HS-5 (cell line): Measurements from ENCODE around the gene LOX.

ENCODE experiments used
- DNase-seq: peaks from one replicate; pipeline ENCODE4 v3.0.0-alpha.2; 2012; ENCODE audit warnings: low read depth

LOX gene, protein sequence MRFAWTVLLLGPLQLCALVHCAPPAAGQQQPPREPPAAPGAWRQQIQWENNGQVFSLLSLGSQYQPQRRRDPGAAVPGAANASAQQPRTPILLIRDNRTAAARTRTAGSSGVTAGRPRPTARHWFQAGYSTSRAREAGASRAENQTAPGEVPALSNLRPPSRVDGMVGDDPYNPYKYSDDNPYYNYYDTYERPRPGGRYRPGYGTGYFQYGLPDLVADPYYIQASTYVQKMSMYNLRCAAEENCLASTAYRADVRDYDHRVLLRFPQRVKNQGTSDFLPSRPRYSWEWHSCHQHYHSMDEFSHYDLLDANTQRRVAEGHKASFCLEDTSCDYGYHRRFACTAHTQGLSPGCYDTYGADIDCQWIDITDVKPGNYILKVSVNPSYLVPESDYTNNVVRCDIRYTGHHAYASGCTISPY

DNA sequence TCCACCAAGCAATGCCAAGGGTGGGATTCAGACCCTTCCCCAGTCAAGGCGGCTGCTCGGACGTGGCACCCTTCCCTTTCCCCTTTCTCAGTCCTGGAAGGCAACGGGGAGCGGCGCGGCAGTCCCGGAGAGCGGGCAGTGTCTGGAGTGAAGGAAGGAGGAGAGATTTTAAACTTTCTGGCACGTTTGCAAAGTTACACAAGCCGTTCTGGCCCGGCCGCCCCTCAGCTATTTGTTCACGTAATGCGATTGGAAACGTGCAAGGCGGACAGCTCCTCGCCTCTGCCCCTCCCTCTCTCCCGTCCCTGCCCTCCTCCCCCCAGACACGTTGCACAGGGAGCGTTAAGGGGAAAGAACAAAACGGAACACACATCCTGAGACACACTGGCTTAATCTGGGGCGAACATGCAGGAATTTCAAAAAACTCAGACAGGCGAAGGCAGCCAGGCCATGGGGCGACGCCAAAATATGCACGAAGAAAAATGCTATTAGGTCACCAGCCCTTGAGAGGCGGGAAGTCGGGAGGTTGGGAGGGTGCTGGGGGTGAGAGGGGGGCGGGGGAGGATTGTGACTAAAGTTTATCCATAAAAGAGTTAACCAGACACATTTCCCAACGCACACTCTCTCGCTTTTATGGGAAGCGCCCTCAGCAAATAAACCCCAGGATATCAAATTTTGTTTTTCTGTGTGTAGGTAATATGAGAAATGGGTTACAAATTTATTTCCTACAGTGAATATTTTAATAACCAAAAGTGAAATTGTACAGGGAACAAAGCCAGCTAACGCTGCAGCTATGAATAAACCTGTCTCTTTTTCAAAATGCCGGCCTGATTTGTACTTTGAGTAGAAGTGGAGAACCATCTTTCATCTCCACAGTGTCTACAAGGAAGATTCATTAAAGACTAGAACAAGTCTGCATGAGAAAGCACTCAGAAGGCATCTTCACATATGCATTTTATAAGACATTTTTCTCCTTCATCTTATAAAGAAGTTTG is at the start of gene LOX:
TSS of gene LOX (minus strand) at position 144 of the 995 bp plus-strand sequence. CDS start 274 bp downstream, outside the sequence.
- DNase-seq, result peak; percentile 94

DNA sequence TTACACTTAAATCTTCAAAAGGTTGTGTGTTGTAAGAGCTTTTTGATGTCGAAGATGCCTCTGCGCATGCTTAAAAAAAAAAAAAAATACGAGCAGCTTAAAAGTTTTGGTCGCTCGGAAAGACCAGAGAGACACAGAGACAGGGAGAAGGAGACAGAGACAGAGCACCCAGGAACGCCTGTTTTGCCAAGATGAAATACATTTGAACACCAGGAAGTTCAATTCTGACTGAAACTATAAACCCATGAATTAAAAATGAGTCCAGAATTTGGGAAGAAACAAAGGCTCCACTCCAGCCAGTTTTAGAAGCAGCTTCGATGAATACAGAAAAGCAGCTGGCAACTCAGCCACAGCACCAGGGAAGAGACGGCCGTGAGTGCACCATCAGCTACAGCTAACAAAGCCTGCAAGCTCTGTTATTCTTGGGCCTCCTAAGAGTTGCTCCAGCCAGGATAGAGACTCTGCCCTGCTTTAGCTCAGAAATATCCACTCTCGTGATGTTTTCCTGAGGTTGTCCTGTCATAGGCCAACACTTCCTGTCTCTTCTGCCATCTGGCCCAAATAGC is 48.8 kb upstream of the LOX start:
- no peak for DNase-seq

DNA sequence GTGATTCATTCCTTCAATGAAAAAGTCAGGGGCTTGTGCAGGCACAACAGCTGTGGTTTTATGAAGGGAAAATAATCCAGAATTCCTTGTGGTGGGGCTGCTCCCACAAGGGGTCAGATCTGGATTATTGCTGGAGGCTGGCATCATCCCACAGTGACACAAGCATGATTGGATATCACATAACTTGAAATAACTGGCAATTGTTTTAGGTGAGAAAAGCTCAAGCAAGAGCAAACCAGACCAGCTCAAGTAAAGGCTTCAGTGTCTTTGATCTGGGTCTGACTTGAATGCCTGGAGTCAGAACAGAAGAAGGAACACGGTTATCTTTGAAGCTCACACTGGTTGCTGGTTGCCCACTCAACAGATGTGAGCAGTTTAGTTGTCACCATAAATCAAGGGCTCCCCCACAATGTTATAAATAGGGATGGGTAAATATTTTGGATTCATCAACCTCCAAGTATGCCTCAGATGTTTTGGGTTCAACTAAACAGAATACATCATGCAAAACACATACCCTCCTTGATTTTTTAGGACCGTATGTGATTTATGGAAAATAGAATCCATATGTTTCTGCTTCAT is 48.2 kb upstream of the LOX start:
- DNase-seq, result no peak

DNA sequence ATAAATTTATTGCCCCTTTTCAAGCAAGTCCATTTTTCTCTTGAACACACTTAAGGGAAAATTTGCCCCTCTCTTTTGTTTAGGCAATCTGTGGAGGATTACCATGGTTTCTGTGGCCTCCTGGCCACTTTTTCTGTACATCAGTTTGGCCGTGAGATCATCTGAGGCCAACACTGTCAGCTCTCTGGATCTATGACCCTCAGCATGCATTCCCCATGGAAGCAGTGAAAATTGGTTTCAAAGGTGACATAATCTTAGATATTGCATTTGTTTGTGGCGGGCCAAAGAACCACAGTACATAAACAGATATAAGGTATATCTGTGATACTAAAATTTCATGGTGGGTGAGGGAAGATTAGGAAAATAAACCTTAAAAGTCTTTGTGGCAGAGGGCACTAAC is 46.7 kb upstream of the LOX start:
- no peak for DNase-seq

GRCh38 chr5:122121479-122122465 is 43.7 kb upstream of the LOX start:
- no peak for DNase-seq

DNA sequence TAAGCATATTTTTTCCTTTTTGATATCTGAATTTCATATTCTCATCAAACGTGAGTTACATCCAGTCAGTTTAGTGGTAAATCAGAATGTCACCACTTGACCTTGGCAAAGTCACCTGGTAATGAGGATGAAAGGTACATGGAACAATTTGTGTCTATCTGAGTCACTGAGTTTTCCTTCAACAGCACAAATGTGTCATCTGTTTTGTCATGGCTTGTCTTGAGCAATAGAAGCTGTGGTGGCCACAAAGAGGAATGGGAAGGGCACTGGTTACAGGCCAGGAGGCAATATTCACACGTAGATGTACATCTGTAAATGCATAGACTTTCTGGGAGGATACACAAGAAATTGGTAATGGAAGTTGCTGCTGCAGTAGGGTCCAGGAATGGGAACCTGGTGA is 42.9 kb upstream of the LOX start:
- DNase-seq, result no peak

DNA sequence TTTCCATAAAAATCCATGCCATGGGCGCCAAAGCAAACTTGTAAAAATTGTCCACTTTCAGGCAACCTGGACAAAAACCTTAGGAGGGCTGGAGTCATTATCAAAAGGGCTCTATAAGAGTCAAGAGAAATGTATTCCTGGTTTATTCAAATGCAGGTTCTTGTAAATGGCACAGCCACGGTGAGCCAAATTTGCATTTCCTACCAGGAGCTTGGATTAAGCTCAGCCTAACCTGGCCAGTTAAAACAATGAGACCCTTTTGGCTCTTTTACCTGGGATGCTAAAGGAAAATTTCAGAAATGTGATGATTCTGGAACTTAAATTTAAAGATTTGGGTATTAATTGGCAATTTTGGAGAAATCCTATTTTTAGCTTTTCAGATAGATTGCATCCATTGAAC is 42.4 kb upstream of the LOX start:
- DNase-seq, result no peak

DNA sequence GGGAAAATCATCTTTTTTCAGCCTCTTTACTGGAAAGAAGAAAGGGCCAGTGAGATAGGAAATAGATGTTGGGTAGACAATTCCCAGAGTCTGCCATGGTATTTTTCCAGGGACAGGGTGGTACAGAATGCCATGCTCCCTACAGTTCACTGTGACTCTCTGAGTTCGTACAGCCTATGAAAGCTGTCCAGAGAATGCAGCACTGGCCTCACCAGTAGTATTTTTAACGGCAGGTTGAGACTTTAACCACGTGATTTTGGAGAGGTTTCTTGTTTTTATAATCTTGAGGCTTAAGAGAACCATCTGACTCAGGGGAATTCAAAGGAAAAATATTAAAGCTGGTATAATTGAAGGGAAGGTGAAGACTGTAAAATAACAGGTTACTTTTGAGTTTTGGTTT is 41.1 kb upstream of the LOX start:
- DNase-seq, result no peak

DNA sequence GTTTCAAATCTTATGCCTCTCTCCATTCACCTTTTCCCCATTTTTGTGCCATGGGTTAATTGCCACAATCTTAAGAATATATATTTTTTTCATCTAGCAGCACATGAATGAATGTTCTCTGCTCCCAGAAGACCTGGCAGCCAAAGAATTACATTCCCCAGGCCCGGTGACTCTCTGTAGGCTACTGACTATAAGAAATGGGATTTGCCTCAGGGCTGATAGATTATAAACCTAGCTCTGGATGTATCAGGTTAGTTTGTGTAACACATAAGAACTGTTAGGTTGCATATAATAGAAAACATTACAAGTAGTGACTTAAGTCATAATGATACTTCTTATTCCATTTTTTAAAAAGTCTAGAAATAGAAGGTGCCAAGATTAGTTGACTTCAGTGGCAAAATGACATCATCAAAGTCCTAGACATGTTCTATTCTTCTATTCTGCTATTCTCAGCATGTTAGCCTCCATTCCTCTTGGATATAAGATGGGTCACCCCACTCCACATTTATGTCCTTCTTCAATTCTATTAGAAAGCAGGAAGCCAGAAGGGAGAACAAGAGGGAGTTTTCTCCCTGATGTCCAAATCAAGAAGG is 40.4 kb upstream of the LOX start:
- no peak for DNase-seq

DNA sequence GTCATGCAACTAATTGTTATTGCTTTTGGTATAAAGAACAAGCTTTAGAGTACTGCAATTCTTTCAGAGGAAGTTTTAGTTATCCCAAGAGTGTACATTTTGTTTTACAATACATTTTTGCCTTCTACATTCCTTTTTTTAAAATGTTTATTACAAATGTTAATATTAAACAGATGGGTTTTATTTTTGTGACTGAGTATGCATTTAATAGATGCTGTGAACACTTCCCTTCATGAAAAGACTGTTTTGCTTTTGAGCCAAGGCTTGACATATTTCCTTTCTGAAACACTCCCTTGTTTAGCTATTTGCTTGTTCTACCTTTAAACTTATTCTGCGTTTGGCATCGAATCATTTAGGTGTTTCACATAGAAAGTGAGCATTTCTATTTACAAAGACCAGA is 36.4 kb upstream of the LOX start:
- DNase-seq, result no peak

- DNase-seq, result no peak
Measured at GRCh38 chr5:122112733-122113558, 34.9 kb upstream of the LOX start.

DNA sequence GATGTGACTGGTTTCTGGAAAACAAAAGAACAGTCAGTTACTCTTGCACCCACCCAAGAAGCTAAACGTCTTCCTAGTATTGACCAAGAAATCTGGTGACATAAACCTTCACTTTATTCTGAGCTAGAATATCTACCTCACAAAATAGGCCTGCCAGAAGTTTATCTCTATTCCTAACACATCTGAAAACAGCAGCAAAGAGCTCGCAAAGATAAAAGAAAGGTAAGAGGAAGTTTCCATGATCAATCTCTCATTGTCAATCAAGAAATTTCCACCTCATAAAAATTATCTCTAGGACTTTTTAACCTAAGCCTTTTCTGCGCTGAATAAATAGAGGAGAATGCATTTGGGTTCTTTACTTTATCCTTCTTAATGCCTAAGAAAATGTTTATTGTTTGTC is 34.0 kb upstream of the LOX start:
- DNase-seq, result no peak

- no peak for DNase-seq
Measured at GRCh38 chr5:122111460-122111859, 33.4 kb upstream of the LOX start.

DNA sequence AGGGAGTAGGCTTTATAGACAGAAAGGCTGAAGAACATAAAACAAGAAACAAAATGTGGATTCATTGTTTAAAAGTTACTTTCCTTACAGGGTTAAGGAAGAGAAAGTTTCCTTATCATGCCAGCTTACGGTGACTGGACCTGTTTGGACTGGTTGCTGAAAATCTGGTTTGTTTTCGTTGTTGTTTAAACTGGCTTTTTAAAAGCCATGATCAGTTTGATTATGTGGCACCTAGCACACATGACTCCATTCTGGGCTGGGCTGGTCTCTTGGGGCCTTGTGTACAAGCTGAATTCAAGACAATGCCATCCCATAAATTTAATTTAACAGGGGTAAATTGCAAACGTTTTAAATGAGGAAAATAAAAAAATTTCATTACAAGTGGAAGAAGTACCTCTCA is 32.9 kb upstream of the LOX start:
- DNase-seq, result no peak

- no peak for DNase-seq
Measured at GRCh38 chr5:122107016-122107415, 29.0 kb upstream of the LOX start.

- DNase-seq, result no peak
Measured at GRCh38 chr5:122105909-122106308, 27.9 kb upstream of the LOX start.

GRCh38 chr5:122102825-122103224 is 24.8 kb upstream of the LOX start:
- no peak for DNase-seq

GRCh38 chr5:122101636-122102285 is 23.7 kb upstream of the LOX start:
- DNase-seq, result no peak
